GM23248 (cell line): ENCODE results near the gene CHST11. TPM values are rescaled to one million over a fixed set of nuclear protein-coding genes. Genes with fewer than 3 reads are reported as not detected.

Experiments used
- DNase-seq: peaks from one replicate; pipeline ENCODE4 v3.0.0-alpha.2; 2015
- H2AFZ ChIP-seq: fragments of 200-600 bp; sonication (generic); 2 replicates; pipeline ENCODE4 v1.6.1; 2016; ENCODE audit warnings: antibody characterized with exemption
- H3F3A ChIP-seq: fragments of 200-600 bp; sonication (generic); 2 replicates; pipeline ENCODE4 v1.6.1; 2016; ENCODE audit warnings: mild to moderate bottlenecking, antibody characterized with exemption, mixed run types; ENCODE audit not compliant: insufficient read depth
- H3K27ac ChIP-seq: fragments of 200-600 bp; sonication (generic); 2 replicates; pipeline ENCODE4 v1.5.1; 2016; ENCODE audit warnings: mild to moderate bottlenecking
- H3K27me3 ChIP-seq: fragments of 200-600 bp; sonication (generic); replicated peaks from 2 replicates; pipeline ENCODE4 v1.6.1; 2016; ENCODE audit warnings: mild to moderate bottlenecking; ENCODE audit not compliant: insufficient read depth
- H3K36me3 ChIP-seq: fragments of 200-600 bp; sonication (generic); 2 replicates; pipeline ENCODE4 v1.6.1; 2016; ENCODE audit warnings: low read depth, mild to moderate bottlenecking
- H3K4me1 ChIP-seq: fragments of 200-600 bp; sonication (generic); 2 replicates; pipeline ENCODE4 v1.6.1; 2016; ENCODE audit warnings: mild to moderate bottlenecking; ENCODE audit not compliant: insufficient read depth
- H3K4me2 ChIP-seq: fragments of 200-600 bp; sonication (generic); one replicate; pipeline ENCODE4 v1.6.1; 2016; ENCODE audit warnings: mild to moderate bottlenecking; ENCODE audit not compliant: unreplicated experiment
- H3K4me3 ChIP-seq: fragments of 200-600 bp; sonication (generic); 2 replicates; pipeline ENCODE4 v1.5.1; 2016; ENCODE audit warnings: mild to moderate bottlenecking
- H3K79me2 ChIP-seq: fragments of 200-600 bp; sonication (generic); 2 replicates; pipeline ENCODE4 v1.6.1; 2016; ENCODE audit warnings: mild to moderate bottlenecking; ENCODE audit not compliant: insufficient read depth
- H3K9ac ChIP-seq: fragments of 200-600 bp; sonication (generic); 2 replicates; pipeline ENCODE4 v1.6.1; 2016; ENCODE audit warnings: mild to moderate bottlenecking
- H3K9me2 ChIP-seq: fragments of 200-600 bp; sonication (generic); 2 replicates; pipeline ENCODE4 v1.6.1; 2016; ENCODE audit warnings: mixed run types, mild to moderate bottlenecking, moderate library complexity; ENCODE audit not compliant: insufficient read depth
- H3K9me3 ChIP-seq: fragments of 200-600 bp; sonication (generic); one replicate; pipeline ENCODE4 v1.6.1; 2017; ENCODE audit warnings: low read depth
- H4K20me1 ChIP-seq: fragments of 200-600 bp; sonication (generic); 2 replicates; pipeline ENCODE4 v1.6.0; 2016; ENCODE audit not compliant: insufficient read depth
- EZH2 ChIP-seq: fragments of 200-600 bp; sonication (generic); IDR thresholded peaks from 2 replicates; pipeline ENCODE4 v1.6.1; 2018; ENCODE audit warnings: antibody characterized with exemption, mild to moderate bottlenecking; ENCODE audit not compliant: insufficient read depth, poor library complexity, severe bottlenecking
- EZH2phosphoT487 ChIP-seq: fragments of 200-600 bp; sonication (generic); IDR thresholded peaks from 2 replicates; pipeline ENCODE4 v1.6.1; 2018; ENCODE audit warnings: antibody characterized with exemption, moderate library complexity, mild to moderate bottlenecking, low read depth; ENCODE audit not compliant: insufficient read depth
- WGBS, 2 experiments: methylation state at CpG; one replicate each; pipeline ENCODE4 v1.1.6; 2015 to 2017; ENCODE audit warnings: low lambda C conversion rate in 2 of 2, low coverage in 1 of 2; ENCODE audit errors: missing lambda C conversion rate in 2 of 2; 5-methylcytosine and 5-hydroxymethylcytosine counted together
- in situ Hi-C: fragments of 300-500 bp; cut with MboI; formaldehyde crosslinking; loops from 2 replicates; pipeline ENCODE4 v1.15.0; 2020
- polyA plus RNA-seq: library from polyadenylated mRNA; unstranded; fragments of >200 nt; fragmentation: Nextera tagmentation; extraction: Ambion mirVana; gene quantifications from 2 replicates; pipeline ENCODE4 v1.2.1, GENCODE V29; 2016
- total RNA-seq: library from RNA; depleted of rRNA; stranded (reverse); fragments of >200 nt; shearing (Covaris generic); gene quantifications from 2 replicates; pipeline ENCODE4 v1.2.3, GENCODE V29; 2014

Gene CHST11
- total and polyA plus RNA-seq, 2 experiments from 2014 or later, result 3.7 to 5.4 TPM

GRCh38 chr12:104641862-104642261 is 185.1 kb downstream of the CHST11 start:
- no peak overlapping the region for H3K4me3 ChIP-seq
- no peaks in the 10 kb centered on the region for H4K20me1 ChIP-seq
- no peaks in the 10 kb centered on the region for H3K4me1 ChIP-seq
- H3K9ac ChIP-seq, result no peak overlapping the region
- 71 to 72% methylated on average over 3 of the region's 3 CpGs for WGBS, 2 experiments
- H3F3A ChIP-seq, result no peaks in the 10 kb centered on the region
- no peaks in the 10 kb centered on the region for H3K79me2 ChIP-seq
- H3K36me3 ChIP-seq, result no peaks in the 10 kb centered on the region
- TF ChIP-seq EZH2, result no peak
- TF ChIP-seq EZH2phosphoT487, result no peak
- in situ Hi-C loops, result no loop called here
- no peaks in the 10 kb centered on the region for H3K27me3 ChIP-seq
- H3K27ac ChIP-seq, result no peak overlapping the region
- no peaks in the 10 kb centered on the region for H3K9me2 ChIP-seq
- no peaks in the 10 kb centered on the region for H3K9me3 ChIP-seq
- no peak for DNase-seq
- no peak overlapping the region for H3K4me2 ChIP-seq
- no peak overlapping the region for H2AFZ ChIP-seq

GRCh38 chr12:104643093-104643818 is 186.5 kb downstream of the CHST11 start:
- no peaks in the 10 kb centered on the region for H3K79me2 ChIP-seq
- H3K36me3 ChIP-seq, result no peaks in the 10 kb centered on the region
- no peaks in the 10 kb centered on the region for H3K9me3 ChIP-seq
- H3K9me2 ChIP-seq, result no peaks in the 10 kb centered on the region
- H3K27ac ChIP-seq, result no peak overlapping the region
- H3K9ac ChIP-seq, result no peak overlapping the region
- H3K4me3 ChIP-seq, result no peak overlapping the region
- 82 to 85% methylated on average over 8 of the region's 8 CpGs for WGBS, 2 experiments
- no peaks in the 10 kb centered on the region for H3K27me3 ChIP-seq
- TF ChIP-seq EZH2phosphoT487 (no peak), EZH2 (no peak)
- no peak overlapping the region for H3K4me2 ChIP-seq
- no peaks in the 10 kb centered on the region for H3F3A ChIP-seq
- no peaks in the 10 kb centered on the region for H4K20me1 ChIP-seq
- H2AFZ ChIP-seq, result no peak overlapping the region
- DNase-seq, result no peak
- in situ Hi-C loops, result no loop called here
- H3K4me1 ChIP-seq, result no peaks in the 10 kb centered on the region

GRCh38 chr12:104643819-104644669 is 187.3 kb downstream of the CHST11 start:
- no peak for TF ChIP-seq EZH2phosphoT487
- TF ChIP-seq EZH2, result no peak
- no peaks in the 10 kb centered on the region for H3K4me1 ChIP-seq
- H3K9me2 ChIP-seq, result no peaks in the 10 kb centered on the region
- H4K20me1 ChIP-seq, result no peaks in the 10 kb centered on the region
- no peak overlapping the region for H3K4me2 ChIP-seq
- no peaks in the 10 kb centered on the region for H3K36me3 ChIP-seq
- no peak overlapping the region for H2AFZ ChIP-seq
- WGBS, 2 experiments, result 79 to 81% methylated on average over 12 of the region's 12 CpGs
- no peaks in the 10 kb centered on the region for H3K9me3 ChIP-seq
- H3K27me3 ChIP-seq, result no peaks in the 10 kb centered on the region
- H3K9ac ChIP-seq, result no peak overlapping the region
- no peak overlapping the region for H3K27ac ChIP-seq
- no peak overlapping the region for H3K4me3 ChIP-seq
- no peaks in the 10 kb centered on the region for H3F3A ChIP-seq
- no peak for DNase-seq
- in situ Hi-C loops, result no loop called here
- H3K79me2 ChIP-seq, result no peaks in the 10 kb centered on the region

- Histone ChIP-seq H4K20me1 (no peaks in the 10 kb centered on the region), H3F3A (no peaks in the 10 kb centered on the region), H3K9me2 (no peaks in the 10 kb centered on the region), H3K4me3 (no peak overlapping the region), H3K4me1 (no peaks in the 10 kb centered on the region), H3K27me3 (no peaks in the 10 kb centered on the region), H3K36me3 (no peaks in the 10 kb centered on the region), H2AFZ (no peak overlapping the region), H3K9ac (no peak overlapping the region), H3K79me2 (no peaks in the 10 kb centered on the region), H3K9me3 (no peaks in the 10 kb centered on the region), H3K27ac (no peak overlapping the region), H3K4me2 (no peak overlapping the region)
- 94 to 98% methylated on average over 4 of the region's 4 CpGs for WGBS, 2 experiments
- TF ChIP-seq EZH2phosphoT487, result no peak
- TF ChIP-seq EZH2, result no peak
- DNase-seq, result no peak
- in situ Hi-C loops, result no loop called here
Measured at GRCh38 chr12:104648756-104649155, 192.0 kb downstream of the CHST11 start.
